ENCODE measurements around the gene EDNRB.

Gene EDNRB

DNA sequence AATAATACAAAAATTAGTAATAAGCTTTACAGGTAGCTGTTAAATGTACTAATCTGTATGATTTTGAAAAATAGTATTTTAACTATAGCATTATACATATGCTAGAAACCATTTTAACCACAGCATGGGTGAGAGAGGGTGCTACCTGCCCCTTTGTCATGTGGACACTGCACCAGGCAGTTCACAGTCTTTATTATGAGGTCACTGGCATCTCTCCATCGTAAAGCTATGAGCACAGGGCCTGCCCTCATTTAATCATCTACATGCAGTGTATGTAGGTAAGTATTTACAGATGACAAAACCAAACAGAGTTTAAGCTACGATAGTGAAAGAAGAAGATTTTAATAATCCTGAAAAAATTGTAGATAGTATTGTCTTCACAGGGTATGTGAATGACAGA lies 21.7 kb downstream of the EDNRB start:
- H3K9me3 ChIP-seq (ENCODE audit: insufficient read depth, low read depth, low read length), result no peaks in the 10 kb centered on the region
- H3K9ac ChIP-seq (ENCODE audit: low read depth, low read length), result no peak overlapping the region
- H3K4me3 ChIP-seq (ENCODE audit: low read length), result no peak overlapping the region
- 98% methylated on average over 2 of the region's 2 CpGs for WGBS
- H3K4me1 ChIP-seq (ENCODE audit: insufficient read depth, low read length), result peaks cover 4% of the 10 kb centered on the region; the same call in 1 of the 2 replicates
- no peaks in the 10 kb centered on the region for H3K27me3 ChIP-seq (ENCODE audit: insufficient read depth, low read length)
- H3K27ac ChIP-seq (ENCODE audit: low read depth, low read length), result no peak overlapping the region
- H3K36me3 ChIP-seq (ENCODE audit: insufficient read depth, low read length), result peaks cover 55% of the 10 kb centered on the region

DNA sequence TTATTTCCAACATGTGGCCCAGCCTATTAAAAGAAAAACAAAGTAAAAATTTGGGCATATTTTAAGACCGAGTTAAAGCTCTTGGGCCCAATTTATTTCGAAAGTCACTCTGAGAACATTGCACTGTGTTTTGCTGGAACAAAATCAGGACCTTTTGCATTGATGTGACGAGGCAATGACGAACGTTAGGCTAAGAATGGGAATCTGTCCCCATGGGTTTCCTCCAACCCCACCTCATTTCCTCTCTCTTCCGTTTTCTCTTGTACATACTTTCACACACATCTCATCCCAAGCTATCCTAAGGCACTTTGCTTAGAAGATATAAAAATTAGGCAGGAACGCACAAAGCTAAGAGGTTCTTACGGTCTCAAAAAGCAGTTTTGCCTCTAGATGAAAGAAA lies 22.1 kb downstream of the EDNRB start:
- no peak overlapping the region for H3K4me3 ChIP-seq (ENCODE audit: low read length)
- peaks cover 4% of the 10 kb centered on the region; the same call in 1 of the 2 replicates for H3K4me1 ChIP-seq (ENCODE audit: insufficient read depth, low read length)
- 86% methylated on average over 8 of the region's 8 CpGs for WGBS
- H3K9me3 ChIP-seq (ENCODE audit: insufficient read depth, low read depth, low read length), result no peaks in the 10 kb centered on the region
- H3K9ac ChIP-seq (ENCODE audit: low read depth, low read length), result no peak overlapping the region
- no peak overlapping the region for H3K27ac ChIP-seq (ENCODE audit: low read depth, low read length)
- H3K36me3 ChIP-seq (ENCODE audit: insufficient read depth, low read length), result peaks cover 51% of the 10 kb centered on the region
- no peaks in the 10 kb centered on the region for H3K27me3 ChIP-seq (ENCODE audit: insufficient read depth, low read length)

DNA sequence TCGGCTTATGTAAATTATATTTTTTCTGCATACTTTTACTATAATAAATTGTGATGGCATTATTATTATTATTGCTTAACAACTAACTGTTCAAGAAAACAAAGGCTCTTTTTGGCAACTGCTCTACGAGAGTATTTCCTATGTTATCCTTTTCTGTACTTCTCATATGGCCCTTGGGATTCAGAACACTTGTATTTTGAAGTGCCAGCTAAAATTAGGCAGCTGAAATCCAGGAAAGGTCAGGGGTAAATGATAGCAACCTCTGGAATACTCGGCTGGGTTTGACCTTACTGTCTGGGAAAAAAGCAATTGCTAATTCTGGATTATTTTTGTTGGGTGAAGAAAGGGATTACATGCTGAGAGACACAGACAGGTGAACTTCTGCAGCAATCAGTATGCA lies 23.9 kb downstream of the EDNRB start:
- H3K4me3 ChIP-seq (ENCODE audit: low read length), result no peak overlapping the region
- H3K4me1 ChIP-seq (ENCODE audit: insufficient read depth, low read length), result peaks cover 4% of the 10 kb centered on the region; the same call in 1 of the 2 replicates
- 83% methylated on average over 2 of the region's 3 CpGs for whole genome bisulfite sequencing
- no peaks in the 10 kb centered on the region for H3K27me3 ChIP-seq (ENCODE audit: insufficient read depth, low read length)
- no peaks in the 10 kb centered on the region for H3K9me3 ChIP-seq (ENCODE audit: insufficient read depth, low read depth, low read length)
- H3K9ac ChIP-seq (ENCODE audit: low read depth, low read length), result no peak overlapping the region
- H3K36me3 ChIP-seq (ENCODE audit: insufficient read depth, low read length), result peaks cover 33% of the 10 kb centered on the region
- H3K27ac ChIP-seq (ENCODE audit: low read depth, low read length), result no peak overlapping the region

DNA sequence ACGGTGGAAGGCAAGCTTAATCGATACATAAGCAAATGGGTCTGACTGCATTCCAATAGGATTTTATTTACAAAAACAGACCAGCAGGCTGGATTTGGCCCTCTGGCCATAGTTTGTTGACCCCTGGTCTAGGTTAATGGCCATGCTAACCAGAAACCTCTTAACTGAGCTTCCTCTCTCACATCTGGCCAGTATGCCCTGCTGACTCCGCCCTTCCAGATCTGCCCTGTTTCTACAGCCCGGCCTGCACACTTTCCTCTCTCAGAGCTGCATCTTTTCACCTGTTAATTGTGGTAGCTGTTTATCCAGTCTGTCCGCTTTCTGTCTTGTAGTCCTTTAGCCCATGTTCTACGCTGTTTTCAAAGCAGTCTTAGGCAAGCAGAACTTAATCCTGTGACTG lies 25.6 kb downstream of the EDNRB start:
- no peak overlapping the region for H3K4me3 ChIP-seq (ENCODE audit: low read length)
- peaks cover 4% of the 10 kb centered on the region; the same call in 1 of the 2 replicates for H3K4me1 ChIP-seq (ENCODE audit: insufficient read depth, low read length)
- H3K27ac ChIP-seq (ENCODE audit: low read depth, low read length), result no peak overlapping the region
- peaks cover 17% of the 10 kb centered on the region for H3K36me3 ChIP-seq (ENCODE audit: insufficient read depth, low read length)
- no peak overlapping the region for H3K9ac ChIP-seq (ENCODE audit: low read depth, low read length)
- no peaks in the 10 kb centered on the region for H3K9me3 ChIP-seq (ENCODE audit: insufficient read depth, low read depth, low read length)
- H3K27me3 ChIP-seq (ENCODE audit: insufficient read depth, low read length), result no peaks in the 10 kb centered on the region
- 90% methylated on average over 6 of the region's 6 CpGs for WGBS

DNA sequence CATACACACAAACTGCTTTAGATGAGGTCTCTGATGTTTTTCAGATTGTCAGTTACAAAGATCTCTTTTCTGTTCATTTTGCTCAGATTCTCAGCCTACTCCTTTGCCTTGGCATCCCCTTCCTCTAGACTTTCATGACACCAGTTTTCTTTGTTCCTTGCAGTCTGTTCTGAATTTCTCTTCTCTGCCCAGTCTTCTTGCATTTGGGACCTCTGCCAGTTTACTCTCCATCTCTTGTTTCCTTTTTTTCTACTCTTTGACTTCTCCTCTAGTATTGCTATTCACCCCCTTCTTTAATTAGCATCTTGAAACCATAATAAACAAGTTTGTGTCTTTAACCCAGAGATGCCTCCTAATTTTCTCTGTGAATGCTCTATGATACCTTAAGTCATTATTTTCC lies 26.1 kb downstream of the EDNRB start:
- Histone ChIP-seq H3K36me3 (ENCODE audit: insufficient read depth, low read length) (peaks cover 11% of the 10 kb centered on the region), H3K4me3 (ENCODE audit: low read length) (no peak overlapping the region), H3K9ac (ENCODE audit: low read depth, low read length) (no peak overlapping the region), H3K4me1 (ENCODE audit: insufficient read depth, low read length) (peaks cover 4% of the 10 kb centered on the region; the same call in 1 of the 2 replicates), H3K9me3 (ENCODE audit: insufficient read depth, low read depth, low read length) (no peaks in the 10 kb centered on the region), H3K27me3 (ENCODE audit: insufficient read depth, low read length) (no peaks in the 10 kb centered on the region), H3K27ac (ENCODE audit: low read depth, low read length) (no peak overlapping the region)

DNA sequence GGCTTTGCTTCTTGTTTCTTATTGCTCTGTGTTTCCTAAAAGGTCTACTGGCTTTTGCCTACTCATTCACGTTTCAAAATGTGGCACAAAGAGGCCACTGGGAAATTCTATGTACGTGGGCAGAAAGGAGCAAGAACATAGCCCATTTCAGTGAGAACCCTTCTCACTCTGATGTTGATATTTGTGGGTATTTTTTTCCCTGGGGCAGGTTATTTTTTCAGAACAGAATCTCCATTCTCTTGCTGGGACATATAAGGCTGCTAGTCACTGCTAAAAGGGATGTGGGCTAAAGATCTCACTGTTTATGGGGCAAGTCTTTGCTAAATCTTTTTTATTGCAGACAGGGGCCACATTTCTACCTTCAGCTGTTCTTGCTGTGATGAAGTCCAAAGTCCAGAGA lies 27.1 kb downstream of the EDNRB start:
- H3K9me3 ChIP-seq (ENCODE audit: insufficient read depth, low read depth, low read length), result no peaks in the 10 kb centered on the region
- no peak overlapping the region for H3K4me3 ChIP-seq (ENCODE audit: low read length)
- H3K27me3 ChIP-seq (ENCODE audit: insufficient read depth, low read length), result no peaks in the 10 kb centered on the region
- H3K27ac ChIP-seq (ENCODE audit: low read depth, low read length), result no peak overlapping the region
- no peak overlapping the region for H3K9ac ChIP-seq (ENCODE audit: low read depth, low read length)
- 0 out of 2 replicates have a peak, but pooled peaks cover 2% of the 10 kb centered on the region for H3K36me3 ChIP-seq (ENCODE audit: insufficient read depth, low read length)
- WGBS, result 92% methylated on average over 2 of the region's 2 CpGs
- H3K4me1 ChIP-seq (ENCODE audit: insufficient read depth, low read length), result peaks cover 4% of the 10 kb centered on the region; the same call in 1 of the 2 replicates

DNA sequence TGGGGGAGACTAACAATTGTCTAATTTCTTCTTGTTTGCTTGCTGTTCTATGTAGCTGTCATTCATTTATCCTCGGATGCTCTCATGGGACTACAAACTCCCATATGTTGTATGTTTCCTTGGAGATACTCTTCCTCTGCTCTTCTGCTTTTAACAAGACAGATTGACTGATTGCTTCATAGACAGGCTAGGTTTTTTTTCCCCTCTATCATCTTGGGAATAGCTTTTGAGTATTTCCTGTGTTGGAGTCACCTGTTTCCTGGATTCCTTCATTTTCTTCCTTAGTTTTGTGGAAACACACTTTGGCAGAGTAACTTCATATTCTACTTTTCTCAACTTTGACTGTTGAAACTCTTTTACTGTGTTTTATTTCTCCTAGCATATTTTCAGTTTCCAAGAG lies 27.6 kb downstream of the EDNRB start:
- H3K27me3 ChIP-seq (ENCODE audit: insufficient read depth, low read length), result no peaks in the 10 kb centered on the region
- peaks cover 4% of the 10 kb centered on the region; the same call in 1 of the 2 replicates for H3K4me1 ChIP-seq (ENCODE audit: insufficient read depth, low read length)
- no peaks in the 10 kb centered on the region for H3K36me3 ChIP-seq (ENCODE audit: insufficient read depth, low read length)
- no peaks in the 10 kb centered on the region for H3K9me3 ChIP-seq (ENCODE audit: insufficient read depth, low read depth, low read length)
- H3K4me3 ChIP-seq (ENCODE audit: low read length), result no peak overlapping the region
- H3K27ac ChIP-seq (ENCODE audit: low read depth, low read length), result no peak overlapping the region
- H3K9ac ChIP-seq (ENCODE audit: low read depth, low read length), result no peak overlapping the region
- 92% methylated on average over 1 of the region's 1 CpG for WGBS

DNA sequence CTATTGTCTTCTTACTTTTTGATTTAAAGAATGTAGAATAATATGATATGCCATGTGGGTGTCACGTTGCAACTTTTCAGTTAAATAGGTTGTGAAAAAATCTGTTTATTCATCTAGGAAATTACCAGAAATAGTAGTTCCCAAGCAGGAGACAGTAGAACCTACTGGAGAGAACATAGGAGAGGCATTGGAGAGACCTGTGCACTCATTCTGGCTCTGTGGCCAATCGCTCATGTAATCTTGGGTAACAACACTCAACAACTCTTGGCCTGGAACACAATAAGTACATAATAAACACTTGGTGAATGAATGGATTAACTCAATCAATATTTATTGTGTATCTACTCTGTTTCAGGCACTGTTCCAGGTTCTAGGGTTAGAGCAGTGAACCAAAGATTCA lies 35.3 kb downstream of the EDNRB start:
- no peaks in the 10 kb centered on the region for H3K36me3 ChIP-seq (ENCODE audit: insufficient read depth, low read length)
- H3K9me3 ChIP-seq (ENCODE audit: insufficient read depth, low read depth, low read length), result no peaks in the 10 kb centered on the region
- no peaks in the 10 kb centered on the region for H3K4me1 ChIP-seq (ENCODE audit: insufficient read depth, low read length)
- no peak overlapping the region for H3K27ac ChIP-seq (ENCODE audit: low read depth, low read length)
- 91% methylated on average over 2 of the region's 2 CpGs for WGBS
- no peak overlapping the region for H3K9ac ChIP-seq (ENCODE audit: low read depth, low read length)
- H3K4me3 ChIP-seq (ENCODE audit: low read length), result no peak overlapping the region
- no peaks in the 10 kb centered on the region for H3K27me3 ChIP-seq (ENCODE audit: insufficient read depth, low read length)

DNA sequence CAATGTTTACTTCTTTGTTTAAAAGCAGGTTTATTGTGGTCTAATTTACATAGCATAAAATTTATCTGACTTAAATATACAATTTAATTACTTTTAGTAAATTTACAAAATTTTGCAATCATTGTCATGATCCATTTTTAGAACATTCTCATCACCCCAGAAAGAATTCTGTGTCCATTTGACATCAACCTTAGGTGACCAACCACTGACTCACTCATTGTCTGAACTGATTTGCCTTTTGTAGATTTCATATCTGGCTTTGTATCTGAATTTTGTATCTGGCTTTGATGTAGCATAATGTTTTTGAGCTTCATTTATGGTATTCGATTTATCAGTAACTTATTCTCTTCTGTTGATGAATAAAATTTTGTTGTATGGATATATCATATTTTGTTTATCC lies 40.4 kb downstream of the EDNRB start:
- no peaks in the 10 kb centered on the region for H3K36me3 ChIP-seq (ENCODE audit: insufficient read depth, low read length)
- no peaks in the 10 kb centered on the region for H3K9me3 ChIP-seq (ENCODE audit: insufficient read depth, low read depth, low read length)
- H3K4me1 ChIP-seq (ENCODE audit: insufficient read depth, low read length), result peaks cover 9% of the 10 kb centered on the region
- H3K4me3 ChIP-seq (ENCODE audit: low read length), result no peak overlapping the region
- WGBS, result 100% methylated on average over 1 of the region's 1 CpG
- no peaks in the 10 kb centered on the region for H3K27me3 ChIP-seq (ENCODE audit: insufficient read depth, low read length)
- no peak overlapping the region for H3K27ac ChIP-seq (ENCODE audit: low read depth, low read length)
- H3K9ac ChIP-seq (ENCODE audit: low read depth, low read length), result no peak overlapping the region

DNA sequence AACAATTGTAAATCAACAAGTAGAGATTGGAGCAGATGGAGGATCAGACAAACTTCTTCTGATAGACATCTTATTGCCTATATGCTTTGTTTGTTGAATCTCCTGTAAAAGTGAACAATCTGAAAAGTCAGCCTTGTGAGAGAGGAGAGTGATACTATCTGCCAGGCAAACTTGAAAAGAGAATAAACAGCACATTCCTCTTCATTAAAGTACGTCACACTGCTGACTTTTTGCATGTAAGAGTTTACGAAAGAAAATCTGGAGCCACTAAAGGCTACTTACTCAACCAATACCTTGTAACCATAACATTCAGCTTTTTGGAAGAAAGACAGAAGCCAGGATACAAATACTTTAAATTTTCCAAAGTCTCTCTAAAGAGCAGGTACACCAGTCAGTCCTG lies 42.5 kb downstream of the EDNRB start:
- Histone ChIP-seq H3K4me3 (ENCODE audit: low read length) (no peak overlapping the region), H3K9ac (ENCODE audit: low read depth, low read length) (no peak overlapping the region), H3K4me1 (ENCODE audit: insufficient read depth, low read length) (peaks cover 9% of the 10 kb centered on the region), H3K9me3 (ENCODE audit: insufficient read depth, low read depth, low read length) (no peaks in the 10 kb centered on the region), H3K36me3 (ENCODE audit: insufficient read depth, low read length) (no peaks in the 10 kb centered on the region), H3K27ac (ENCODE audit: low read depth, low read length) (no peak overlapping the region), H3K27me3 (ENCODE audit: insufficient read depth, low read length) (no peaks in the 10 kb centered on the region)
- 89% methylated on average over 2 of the region's 2 CpGs for WGBS

DNA sequence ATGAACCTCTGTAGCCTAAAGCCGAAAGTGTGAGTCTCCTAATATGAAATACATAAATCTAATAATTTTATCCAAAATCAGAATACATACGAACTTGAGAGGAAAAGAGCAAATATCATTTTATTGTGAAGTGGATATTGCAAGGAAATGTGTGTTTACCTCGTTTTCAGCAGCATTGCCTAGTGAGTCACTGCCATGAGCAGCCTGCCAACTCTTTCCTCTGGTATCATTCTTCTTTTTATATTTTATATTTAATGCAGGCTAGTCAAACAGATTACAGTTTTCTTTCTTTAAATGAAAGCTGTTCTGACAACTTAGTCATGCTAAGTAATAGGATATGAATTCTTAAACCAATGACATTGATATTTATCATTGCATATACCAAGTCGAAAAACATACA lies 44.2 kb downstream of the EDNRB start:
- Histone ChIP-seq H3K27me3 (ENCODE audit: insufficient read depth, low read length) (no peaks in the 10 kb centered on the region), H3K27ac (ENCODE audit: low read depth, low read length) (no peak overlapping the region), H3K9me3 (ENCODE audit: insufficient read depth, low read depth, low read length) (no peaks in the 10 kb centered on the region), H3K9ac (ENCODE audit: low read depth, low read length) (no peak overlapping the region), H3K4me1 (ENCODE audit: insufficient read depth, low read length) (peaks cover 9% of the 10 kb centered on the region), H3K4me3 (ENCODE audit: low read length) (no peak overlapping the region), H3K36me3 (ENCODE audit: insufficient read depth, low read length) (no peaks in the 10 kb centered on the region)
- WGBS, result 84% methylated on average over 3 of the region's 4 CpGs

DNA sequence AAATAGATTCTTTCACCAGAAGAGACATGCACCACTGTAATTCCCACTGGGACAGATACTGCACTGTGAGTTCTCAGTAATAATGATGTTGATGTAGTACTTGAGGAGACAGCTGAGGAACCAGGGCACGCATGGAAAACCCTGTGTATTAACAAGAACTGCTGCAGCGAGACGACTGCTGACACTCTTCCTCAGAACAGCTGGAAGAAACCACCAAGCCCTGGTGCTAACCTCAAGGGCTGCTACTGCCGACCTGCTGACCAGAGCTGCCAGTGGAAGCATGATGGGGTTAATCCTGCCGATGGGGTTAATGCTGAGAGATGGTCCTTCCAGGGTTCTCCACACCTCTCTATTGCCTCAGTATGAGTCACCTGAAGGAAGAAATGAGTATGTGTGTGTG lies 45.6 kb downstream of the EDNRB start:
- H3K36me3 ChIP-seq (ENCODE audit: insufficient read depth, low read length), result no peaks in the 10 kb centered on the region
- H3K9me3 ChIP-seq (ENCODE audit: insufficient read depth, low read depth, low read length), result 0 out of 2 replicates have a peak, but pooled peaks cover 2% of the 10 kb centered on the region
- H3K4me3 ChIP-seq (ENCODE audit: low read length), result no peak overlapping the region
- no peaks in the 10 kb centered on the region for H3K27me3 ChIP-seq (ENCODE audit: insufficient read depth, low read length)
- no peak overlapping the region for H3K9ac ChIP-seq (ENCODE audit: low read depth, low read length)
- no peak overlapping the region for H3K27ac ChIP-seq (ENCODE audit: low read depth, low read length)
- peaks cover 9% of the 10 kb centered on the region for H3K4me1 ChIP-seq (ENCODE audit: insufficient read depth, low read length)
- 93% methylated on average over 5 of the region's 5 CpGs for WGBS

Data from HUES64 (cell line).